ENCODE measurements around the gene REEP6.

REEP6 gene

GRCh38 chr19:1494115-1494815 lies 3.3 kb downstream of the REEP6 start:
- no peak for TF ChIP-seq POLR2AphosphoS5 (IDR thresholded peaks at IDR 0.05; ENCODE audit: low read depth, low read length)
- TF ChIP-seq FOXP2 (optimal IDR thresholded peaks at IDR 0.05; ENCODE audit: borderline replicate concordance, extremely low read depth, extremely low read length, insufficient read depth): no peak
- no peak for TF ChIP-seq TAF1 (IDR thresholded peaks at IDR 0.05; ENCODE audit: borderline replicate concordance, insufficient read depth, low read length)
- TF ChIP-seq SIN3A (IDR thresholded peaks at IDR 0.05; ENCODE audit: borderline replicate concordance, insufficient read depth, low read length): no peak
- no peak for TF ChIP-seq REST (IDR thresholded peaks at IDR 0.05; ENCODE audit: insufficient read depth in 1 of 2, low read depth in 2 of 2, low read length in 2 of 2)

GRCh38 chr19:1495051-1495798 lies 4.2 kb downstream of the REEP6 start:
- TF ChIP-seq POLR2AphosphoS5 (IDR thresholded peaks at IDR 0.05; ENCODE audit: low read depth, low read length): no peak
- TF ChIP-seq REST (IDR thresholded peaks at IDR 0.05; ENCODE audit: insufficient read depth in 1 of 2, low read depth in 2 of 2, low read length in 2 of 2): no peak
- no peak for TF ChIP-seq TAF1 (IDR thresholded peaks at IDR 0.05; ENCODE audit: borderline replicate concordance, insufficient read depth, low read length)

GRCh38 chr19:1495799-1496713 lies 5.1 kb downstream of the REEP6 start:
- no peak for TF ChIP-seq POLR2AphosphoS5 (IDR thresholded peaks at IDR 0.05; ENCODE audit: low read depth, low read length)
- TF ChIP-seq TAF1 (IDR thresholded peaks at IDR 0.05; ENCODE audit: borderline replicate concordance, insufficient read depth, low read length): no peak
- TF ChIP-seq SIN3A (IDR thresholded peaks at IDR 0.05; ENCODE audit: borderline replicate concordance, insufficient read depth, low read length): no peak
- TF ChIP-seq FOXP2 (optimal IDR thresholded peaks at IDR 0.05; ENCODE audit: borderline replicate concordance, extremely low read depth, extremely low read length, insufficient read depth): no peak

GRCh38 chr19:1496714-1497577 lies 6.0 kb downstream of the REEP6 start:
- no peak for TF ChIP-seq SIN3A (IDR thresholded peaks at IDR 0.05; ENCODE audit: borderline replicate concordance, insufficient read depth, low read length)
- TF ChIP-seq REST (IDR thresholded peaks at IDR 0.05; ENCODE audit: insufficient read depth in 1 of 2, low read depth in 2 of 2, low read length in 2 of 2): no peak
- no peak for TF ChIP-seq FOXP2 (optimal IDR thresholded peaks at IDR 0.05; ENCODE audit: borderline replicate concordance, extremely low read depth, extremely low read length, insufficient read depth)
- TF ChIP-seq TAF1 (IDR thresholded peaks at IDR 0.05; ENCODE audit: borderline replicate concordance, insufficient read depth, low read length): no peak
- TF ChIP-seq POLR2AphosphoS5 (IDR thresholded peaks at IDR 0.05; ENCODE audit: low read depth, low read length): no peak
